GM12864 (cell line): Measurements from ENCODE around the gene LIN9.
"Not testable (repeated sequence)": the region's sequence is repeated elsewhere in the genome, so short reads cannot be mapped to it uniquely, and the experiment has no call there.

Experiments
- DNase-seq: peaks from one replicate; pipeline ENCODE4 v3.0.0-alpha.2; 2011; ENCODE audit warnings: low read depth
- H3K4me3 ChIP-seq: 2 replicates; pipeline ENCODE4 v1.5.1; 2011; ENCODE audit warnings: mild to moderate bottlenecking, low read depth, low read length, control low read depth
- TF ChIP-seq, protein P1 (sequence below): IDR thresholded peaks from 2 replicates; pipeline ENCODE4 v1.5.1; 2011; ENCODE audit warnings: low read depth, mild to moderate bottlenecking, moderate library complexity, low read length, control low read depth, inconsistent platforms; ENCODE audit errors: missing control alignments

Gene LIN9

GRCh38 chr1:226276987-226277386 lies 32.0 kb downstream of the LIN9 start:
- TF ChIP-seq, protein P1, sequence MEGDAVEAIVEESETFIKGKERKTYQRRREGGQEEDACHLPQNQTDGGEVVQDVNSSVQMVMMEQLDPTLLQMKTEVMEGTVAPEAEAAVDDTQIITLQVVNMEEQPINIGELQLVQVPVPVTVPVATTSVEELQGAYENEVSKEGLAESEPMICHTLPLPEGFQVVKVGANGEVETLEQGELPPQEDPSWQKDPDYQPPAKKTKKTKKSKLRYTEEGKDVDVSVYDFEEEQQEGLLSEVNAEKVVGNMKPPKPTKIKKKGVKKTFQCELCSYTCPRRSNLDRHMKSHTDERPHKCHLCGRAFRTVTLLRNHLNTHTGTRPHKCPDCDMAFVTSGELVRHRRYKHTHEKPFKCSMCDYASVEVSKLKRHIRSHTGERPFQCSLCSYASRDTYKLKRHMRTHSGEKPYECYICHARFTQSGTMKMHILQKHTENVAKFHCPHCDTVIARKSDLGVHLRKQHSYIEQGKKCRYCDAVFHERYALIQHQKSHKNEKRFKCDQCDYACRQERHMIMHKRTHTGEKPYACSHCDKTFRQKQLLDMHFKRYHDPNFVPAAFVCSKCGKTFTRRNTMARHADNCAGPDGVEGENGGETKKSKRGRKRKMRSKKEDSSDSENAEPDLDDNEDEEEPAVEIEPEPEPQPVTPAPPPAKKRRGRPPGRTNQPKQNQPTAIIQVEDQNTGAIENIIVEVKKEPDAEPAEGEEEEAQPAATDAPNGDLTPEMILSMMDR, result no peak
- H3K4me3 ChIP-seq, result no peak overlapping the region
- DNase-seq, result no peak

DNA sequence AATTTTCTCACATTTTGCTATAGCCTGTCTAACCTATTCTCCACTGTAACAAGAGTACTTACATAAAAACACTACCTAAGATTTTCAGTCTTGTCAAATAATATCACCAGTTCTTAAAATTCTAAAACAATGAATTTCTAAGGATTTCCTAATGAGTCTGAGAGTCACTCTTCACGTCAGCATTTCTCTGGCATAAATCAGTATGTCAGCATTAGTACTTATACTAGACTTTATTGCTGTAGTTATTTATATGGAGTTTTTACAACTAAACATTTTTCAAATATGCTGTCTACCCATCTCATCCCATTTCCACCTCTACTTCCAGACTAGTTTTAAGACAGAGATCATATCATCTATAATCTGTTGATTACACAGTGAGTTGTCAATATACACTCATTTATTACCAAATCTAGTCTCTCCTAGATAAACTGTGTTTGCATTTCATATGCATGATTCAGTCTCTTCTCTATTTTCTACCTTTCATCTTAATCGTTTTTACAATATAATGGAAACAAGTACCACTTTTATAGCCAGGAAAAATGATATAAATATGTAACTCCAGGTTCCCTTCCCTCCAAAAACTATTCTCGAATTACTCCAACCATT lies 32.8 kb downstream of the LIN9 start:
- no peak for DNase-seq
- TF ChIP-seq, protein P1, result no peak
- H3K4me3 ChIP-seq, result no peak overlapping the region

DNA sequence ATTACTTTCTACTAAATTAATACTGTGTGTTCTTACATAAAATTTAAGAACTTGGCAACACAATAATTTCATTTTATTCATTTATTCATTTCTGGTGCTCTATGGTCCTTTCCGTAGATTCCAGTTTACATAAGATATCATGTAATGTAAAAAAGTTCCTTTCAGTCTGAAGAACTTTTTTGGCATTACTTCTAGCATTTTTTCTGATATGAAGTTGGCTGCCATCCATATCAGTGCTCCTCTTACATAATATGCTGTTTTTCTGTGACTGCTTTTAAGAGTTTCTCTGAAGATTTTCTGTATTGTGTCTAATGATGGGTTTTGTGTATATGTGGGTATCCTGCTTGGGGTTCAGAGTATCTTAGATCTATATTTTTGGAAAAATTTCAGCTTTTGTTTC lies 34.8 kb downstream of the LIN9 start:
- no peak for DNase-seq
- H3K4me3 ChIP-seq, result no peak overlapping the region
- TF ChIP-seq, protein P1, result no peak

- not testable (repeated sequence) for DNase-seq, H3K4me3 ChIP-seq
Measured at GRCh38 chr1:226272233-226272902, 36.6 kb downstream of the LIN9 start.

DNA sequence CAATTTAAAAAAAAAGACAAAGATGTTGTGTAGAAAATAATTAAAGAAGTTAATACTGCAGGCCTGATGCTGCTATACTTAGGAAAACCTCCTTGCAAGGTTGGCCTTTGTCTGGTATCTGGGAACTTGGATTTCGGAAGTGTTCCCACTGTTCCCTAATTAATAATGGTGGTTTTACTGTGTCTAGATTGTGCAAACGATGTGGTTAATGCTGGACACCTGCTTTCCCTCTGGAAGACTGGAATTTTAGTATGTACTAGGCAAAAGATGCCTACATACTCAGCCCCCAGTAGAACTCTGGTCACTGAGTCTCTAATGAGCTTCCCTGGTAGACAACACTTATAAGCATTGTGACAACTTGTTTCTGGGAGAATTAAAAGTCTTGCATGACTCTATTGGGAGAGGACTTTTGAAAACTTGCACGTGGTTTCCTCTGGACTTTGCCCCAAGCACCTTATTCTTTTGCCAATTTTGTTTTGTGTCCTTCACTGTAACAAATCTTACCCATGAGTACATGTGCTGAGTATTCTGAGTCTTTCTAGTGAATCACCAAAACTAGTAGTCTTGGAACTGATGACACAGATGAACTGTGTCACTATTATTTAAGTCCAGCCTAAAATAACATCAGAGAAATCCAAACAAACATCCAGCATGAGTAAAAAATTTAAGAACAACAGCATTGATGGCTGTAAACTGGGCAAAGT lies 40.4 kb downstream of the LIN9 start:
- DNase-seq, result no peak
- no peak overlapping the region for H3K4me3 ChIP-seq
- TF ChIP-seq, protein P1, result no peak

DNA sequence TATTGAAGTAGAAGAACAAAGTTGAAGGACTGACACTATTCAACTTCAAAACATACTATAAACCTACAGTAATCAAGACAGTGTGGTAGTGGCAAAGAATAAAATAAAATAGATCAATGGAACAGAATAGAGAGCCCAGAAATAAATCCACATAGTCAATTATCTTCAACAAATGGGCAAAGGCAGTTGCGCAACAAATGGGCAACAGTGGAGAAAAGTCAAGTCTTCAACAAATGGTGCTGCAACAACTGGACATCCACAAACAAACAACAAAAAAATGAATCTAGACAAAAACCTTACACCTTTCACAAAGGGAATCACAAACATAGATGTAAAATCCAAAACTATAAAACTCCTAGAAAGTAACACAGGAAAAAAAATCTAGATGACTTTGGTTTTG lies 47.1 kb downstream of the LIN9 start:
- H3K4me3 ChIP-seq, result no peak overlapping the region
- DNase-seq, result no peak
- TF ChIP-seq, protein P1, result no peak

GRCh38 chr1:226255380-226255779 lies 53.6 kb downstream of the LIN9 start:
- DNase-seq, result no peak

More at GRCh38 chr1:226255380-226255779, 53.6 kb downstream of the LIN9 start:
- TF ChIP-seq, protein P1, result no peak
- no peak overlapping the region for H3K4me3 ChIP-seq
